Activated gamma-delta T cell treated with Interleukin-2 at 50 U/mL for 16 hours (primary cell): ENCODE data around the gene ACBD6.

Experiments
- DNase-seq: peaks from one replicate; pipeline ENCODE4 v3.0.0-alpha.2; 2020

The ACBD6 gene

DNA sequence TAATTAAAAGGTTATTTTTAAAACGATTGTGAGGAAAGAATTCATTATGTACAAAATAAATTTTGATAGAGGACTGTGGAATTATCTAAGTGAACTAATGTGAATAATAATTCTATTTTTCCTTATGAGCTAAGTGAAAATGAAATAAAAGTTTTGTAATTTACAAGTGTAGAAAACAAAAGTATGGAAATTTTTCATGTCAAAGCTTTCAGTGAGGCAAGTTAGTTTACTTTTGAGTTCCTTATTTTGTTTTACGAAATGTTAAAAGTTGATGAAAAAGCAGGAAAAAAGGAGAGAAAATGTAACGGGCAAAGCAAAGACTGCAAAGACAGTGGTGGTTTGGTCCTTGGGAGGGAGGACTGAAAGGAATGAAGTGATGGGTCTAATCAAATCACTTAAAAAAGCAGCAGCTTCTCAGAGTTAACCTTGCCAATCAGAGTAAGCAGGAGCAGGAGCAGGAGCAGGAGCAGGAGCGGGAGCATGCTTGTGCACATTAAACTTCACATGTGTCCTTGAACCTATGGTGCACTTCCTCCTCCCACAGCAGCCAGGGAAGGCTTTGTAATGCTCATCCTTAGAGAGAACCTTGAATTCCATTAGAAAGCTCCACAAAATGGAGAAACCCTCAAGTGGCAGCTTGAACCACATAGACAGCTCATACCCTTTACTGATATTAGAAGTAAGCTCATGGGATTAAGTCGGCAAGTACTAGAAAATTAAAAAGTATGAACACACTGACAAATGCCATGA is 139.0 kb downstream of the ACBD6 start:
- DNase-seq, result no peak

DNA sequence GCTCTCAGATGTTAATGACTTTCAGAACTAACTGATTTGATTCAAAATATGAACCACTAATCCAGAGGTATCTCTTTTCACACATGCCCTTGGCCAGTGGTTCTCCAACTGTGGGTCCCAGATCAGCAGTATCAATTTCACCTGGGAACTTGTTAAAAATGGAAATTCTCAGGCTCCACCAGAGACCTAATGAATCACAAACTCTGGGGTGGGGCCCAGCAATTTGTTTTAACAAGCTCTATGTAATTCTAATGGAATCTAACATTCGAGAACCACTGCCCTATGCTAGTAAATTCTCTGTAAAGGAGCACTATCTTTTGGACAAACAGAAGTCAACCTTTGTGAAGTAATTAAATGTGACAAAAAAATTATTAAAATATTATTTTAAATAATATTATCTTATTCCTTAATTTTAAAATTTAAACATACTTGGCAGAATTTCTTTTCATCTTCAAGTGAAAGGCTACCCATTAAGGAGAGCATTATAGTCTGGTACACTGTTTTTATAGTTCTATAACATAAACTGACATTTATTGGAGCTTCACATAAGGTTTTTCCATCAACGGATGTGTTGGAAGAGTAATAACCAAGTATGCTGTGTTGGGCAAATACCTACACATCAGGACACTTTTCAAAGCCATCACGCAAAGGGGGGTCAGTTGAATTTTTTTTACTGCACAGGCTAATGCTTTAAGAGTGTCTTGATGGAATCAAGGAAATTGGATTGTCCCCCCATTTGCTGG is 141.9 kb downstream of the ACBD6 start:
- no peak for DNase-seq

DNA sequence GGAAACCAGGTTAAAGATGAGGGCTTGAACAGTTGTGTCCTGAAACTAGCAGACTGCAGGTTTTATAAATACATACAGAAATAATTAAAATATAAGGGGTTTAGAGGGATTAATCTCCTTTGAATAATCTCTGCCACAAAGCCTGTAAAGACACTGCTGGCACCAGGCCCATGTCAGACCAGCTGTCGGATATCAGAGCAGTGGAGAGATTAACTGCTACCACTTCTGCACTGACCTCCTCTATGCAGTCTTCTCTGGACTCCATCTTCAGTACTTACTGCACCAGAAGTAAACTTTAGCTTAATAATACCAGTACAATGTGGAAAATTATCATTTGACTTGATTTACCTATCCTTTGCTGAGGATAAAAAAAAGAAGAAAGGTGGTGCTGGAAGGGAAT is 143.7 kb downstream of the ACBD6 start:
- no peak for DNase-seq

DNA sequence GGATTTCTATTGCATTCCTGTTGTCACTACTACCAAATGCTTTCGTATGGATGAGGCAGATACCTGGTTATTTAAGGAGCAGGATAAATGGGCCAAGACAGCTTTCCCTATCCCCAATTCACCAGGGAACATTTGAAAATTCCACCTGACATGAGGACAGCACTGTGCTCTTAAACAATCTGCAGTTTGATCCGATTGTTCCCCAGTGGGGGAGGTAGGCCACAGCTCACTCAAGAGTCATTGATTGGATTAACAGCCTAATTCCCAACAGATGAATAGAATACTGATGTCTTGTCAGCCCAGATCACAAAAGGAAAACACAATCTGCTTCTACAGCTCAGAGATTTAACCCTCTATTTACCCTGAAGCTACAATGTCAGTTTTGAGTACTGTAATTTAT is 148.4 kb downstream of the ACBD6 start:
- no peak for DNase-seq

DNA sequence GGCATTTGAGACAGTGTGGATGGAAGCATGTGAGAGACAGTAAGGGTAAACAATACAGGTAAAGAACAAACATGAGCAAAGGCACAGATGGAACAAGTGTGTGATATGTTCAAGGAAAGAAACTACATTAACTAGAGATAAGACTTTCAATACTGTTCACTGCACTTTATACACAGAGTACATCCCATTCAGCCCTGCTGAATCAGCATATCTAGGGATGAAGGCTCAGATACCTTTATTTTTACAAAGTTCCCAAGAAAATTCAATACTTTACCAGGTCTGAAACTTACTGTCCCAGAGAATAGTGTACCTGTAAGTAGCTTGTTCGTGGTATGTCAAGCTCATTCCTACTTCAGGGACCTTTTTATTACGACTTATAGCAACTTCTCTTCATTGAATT is 149.8 kb downstream of the ACBD6 start:
- no peak for DNase-seq

DNA sequence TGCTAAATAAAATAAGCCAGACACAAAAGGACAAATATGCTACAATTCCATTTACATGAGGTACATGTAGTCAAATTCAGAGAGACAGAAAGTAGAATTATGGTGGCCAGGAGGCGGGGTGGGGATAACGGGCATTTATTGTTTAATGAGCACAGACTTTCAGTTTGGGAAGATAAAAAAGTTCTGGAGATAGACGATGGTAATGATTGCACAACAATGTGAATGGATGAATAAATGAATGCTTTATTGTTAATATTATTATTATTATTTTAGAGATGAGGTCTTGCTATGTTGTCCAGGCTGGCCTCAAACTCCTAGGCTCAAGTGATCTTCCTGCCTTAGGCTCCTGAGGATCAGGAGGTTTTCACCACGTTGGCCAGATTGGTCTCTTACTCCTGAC is 150.4 kb downstream of the ACBD6 start:
- no peak for DNase-seq

DNA sequence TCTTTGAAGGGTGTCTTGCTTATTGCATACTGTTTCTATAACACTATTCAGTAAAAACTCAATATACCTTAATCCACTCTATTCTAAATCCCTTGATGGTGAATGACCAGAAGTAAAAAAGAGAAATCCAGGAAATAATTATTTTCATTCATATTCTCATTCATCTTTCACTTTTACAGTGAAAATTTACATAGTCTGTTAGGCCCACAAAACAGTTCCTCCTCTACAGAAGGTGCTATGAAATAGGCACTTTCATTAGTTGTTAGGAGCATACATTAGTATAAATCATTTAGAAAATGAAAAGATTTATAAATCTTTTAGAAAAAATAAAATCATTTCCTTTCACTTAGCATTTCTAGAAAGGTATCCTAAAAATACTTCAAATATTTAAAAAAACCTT is 157.2 kb downstream of the ACBD6 start:
- no peak for DNase-seq

DNA sequence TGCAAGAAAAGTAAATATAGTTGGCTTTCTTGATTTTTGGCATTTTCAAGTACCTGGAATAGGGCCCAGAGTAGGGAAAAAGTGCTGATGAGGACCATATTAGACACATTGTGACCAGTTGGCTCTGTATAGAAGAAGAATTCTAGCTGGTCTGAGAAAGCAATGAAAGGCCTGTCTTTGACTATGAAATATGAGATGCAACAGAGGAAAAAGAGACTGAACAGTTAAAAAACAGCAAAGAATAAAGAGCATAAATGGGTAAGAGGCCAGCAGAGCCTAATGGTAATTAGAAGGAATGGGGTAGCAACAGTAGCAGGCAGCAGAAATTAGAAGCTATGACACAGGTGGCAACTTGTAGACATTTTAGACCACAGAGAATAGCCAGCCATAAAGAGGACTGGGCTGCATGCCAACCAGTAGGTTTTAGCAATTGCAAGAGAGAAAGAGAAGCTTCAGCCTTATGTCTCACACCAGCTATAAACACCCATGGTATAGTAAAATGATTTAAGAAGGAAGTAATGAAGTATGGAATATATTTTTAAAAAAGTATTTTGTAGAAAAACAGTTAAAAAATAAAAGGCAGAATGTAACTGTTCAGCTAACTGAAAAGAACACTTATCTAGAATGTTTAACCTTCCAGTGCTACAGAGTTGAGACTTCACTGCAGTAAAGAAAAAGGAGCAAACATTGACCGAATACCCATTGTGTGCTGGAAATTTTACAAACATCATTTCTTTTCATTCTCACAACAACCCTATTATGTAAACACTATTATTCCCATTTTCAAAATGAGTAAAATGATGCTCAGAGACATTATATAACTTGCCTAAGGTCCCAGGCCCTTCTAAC is 158.2 kb downstream of the ACBD6 start:
- no peak for DNase-seq

DNA sequence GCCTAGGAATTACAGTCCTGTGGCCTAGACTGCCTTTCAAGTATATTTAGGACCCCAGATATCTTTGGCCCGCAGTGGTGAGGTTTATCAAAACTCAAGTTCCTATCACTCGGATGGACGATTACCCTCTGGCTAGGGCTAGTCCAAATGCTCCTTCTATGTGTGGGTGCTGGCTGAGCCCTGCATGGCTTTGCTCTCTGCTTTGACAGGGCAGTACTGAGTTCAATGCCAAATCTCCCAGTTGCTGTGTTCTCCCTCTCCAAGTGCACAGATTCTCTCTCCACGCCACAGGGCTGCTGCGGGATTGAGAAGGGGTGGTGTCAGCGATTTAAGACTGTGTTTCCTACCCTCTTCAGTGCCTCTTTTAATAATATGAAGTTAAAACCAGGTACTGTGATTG is 175.3 kb downstream of the ACBD6 start:
- no peak for DNase-seq

DNA sequence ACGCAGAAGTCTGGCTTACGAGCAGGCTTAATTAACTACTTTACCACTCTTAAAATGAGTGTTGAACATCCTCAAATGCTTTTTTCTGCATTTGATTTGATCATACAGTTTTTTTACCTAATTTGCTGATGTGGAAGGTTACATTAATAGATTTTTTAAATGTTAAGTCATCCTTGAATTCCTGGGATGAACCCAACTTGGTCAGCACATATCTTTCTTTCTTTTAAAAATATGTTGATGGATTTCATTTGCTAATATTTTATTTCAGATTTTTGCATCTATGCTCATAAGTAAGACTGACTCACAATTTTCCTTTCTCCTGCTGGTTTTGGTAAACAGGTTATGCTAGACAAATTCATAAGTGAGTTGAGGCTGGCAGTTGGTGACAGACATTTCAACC is 189.5 kb downstream of the ACBD6 start:
- DNase-seq, result no peak

DNA sequence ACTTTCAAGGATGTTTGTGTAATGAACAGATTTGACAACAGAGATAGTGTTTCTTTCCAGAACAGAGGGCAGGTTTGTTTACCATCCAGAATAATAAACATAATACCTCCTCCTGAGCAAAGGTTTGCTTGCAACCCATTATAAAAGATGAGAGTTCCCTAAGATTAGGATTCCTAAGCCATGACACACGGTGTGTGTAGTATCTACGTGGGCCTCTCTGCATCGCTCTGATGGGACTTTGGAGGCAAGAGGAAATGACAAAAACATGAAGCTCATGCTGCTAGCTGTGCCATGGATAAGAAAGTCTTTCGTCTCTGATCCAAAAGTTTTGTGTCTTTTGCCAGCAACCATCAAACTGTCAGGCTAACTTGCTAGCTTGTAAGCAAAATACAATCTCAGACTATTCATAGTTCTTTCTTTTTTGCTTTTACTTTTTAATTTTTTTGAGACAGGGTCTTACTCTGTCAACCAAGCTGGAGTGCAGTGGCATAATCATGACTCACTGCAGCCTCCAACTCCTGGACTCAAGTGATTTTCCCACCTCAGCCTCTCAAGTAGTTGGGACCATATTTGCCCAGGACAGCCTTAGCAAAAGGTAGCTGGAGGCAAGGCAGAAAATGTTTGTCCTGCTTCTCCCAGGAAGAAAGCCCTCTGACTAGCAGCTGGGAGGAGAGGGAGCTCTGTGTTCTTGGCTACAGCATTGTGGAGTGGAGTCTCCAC is 191.2 kb downstream of the ACBD6 start:
- no peak for DNase-seq

DNA sequence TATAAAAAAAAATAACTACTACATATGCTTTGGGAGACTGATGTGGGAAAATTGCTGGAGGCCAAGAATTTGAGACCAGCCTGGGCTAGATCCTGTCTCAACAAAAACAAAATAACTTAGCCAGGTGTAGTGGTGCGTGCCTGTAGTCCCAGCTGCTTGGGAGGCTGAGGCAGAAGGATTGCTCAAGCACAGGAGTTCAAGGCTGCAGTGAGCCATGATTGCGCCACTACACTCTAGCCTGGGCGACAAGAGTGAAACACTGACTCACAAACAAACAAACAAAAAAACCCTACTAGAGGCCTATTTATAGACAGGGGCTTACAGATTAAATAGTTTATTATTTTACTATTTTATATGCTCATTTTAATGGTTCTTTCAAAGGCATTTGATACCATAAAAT is 192.3 kb downstream of the ACBD6 start:
- no peak for DNase-seq

DNA sequence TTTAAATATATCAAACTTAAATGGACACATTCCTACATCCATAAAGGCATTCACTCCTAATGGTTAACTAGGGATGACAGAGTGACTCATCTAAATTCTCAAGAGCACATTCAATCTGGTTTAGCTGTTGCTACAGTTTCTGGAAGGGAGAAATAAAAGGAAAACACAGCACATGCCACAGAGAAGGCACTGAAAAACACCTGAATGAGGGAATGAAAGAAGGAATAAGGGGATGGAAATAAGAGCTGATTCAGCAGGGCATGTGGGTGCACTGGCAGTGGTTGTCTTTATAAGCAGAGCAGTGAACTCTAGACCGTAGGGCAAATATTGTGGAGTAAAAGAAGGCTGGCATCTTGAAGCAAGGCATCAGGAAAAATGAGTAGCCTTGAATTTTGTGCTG is 193.0 kb downstream of the ACBD6 start:
- no peak for DNase-seq

DNA sequence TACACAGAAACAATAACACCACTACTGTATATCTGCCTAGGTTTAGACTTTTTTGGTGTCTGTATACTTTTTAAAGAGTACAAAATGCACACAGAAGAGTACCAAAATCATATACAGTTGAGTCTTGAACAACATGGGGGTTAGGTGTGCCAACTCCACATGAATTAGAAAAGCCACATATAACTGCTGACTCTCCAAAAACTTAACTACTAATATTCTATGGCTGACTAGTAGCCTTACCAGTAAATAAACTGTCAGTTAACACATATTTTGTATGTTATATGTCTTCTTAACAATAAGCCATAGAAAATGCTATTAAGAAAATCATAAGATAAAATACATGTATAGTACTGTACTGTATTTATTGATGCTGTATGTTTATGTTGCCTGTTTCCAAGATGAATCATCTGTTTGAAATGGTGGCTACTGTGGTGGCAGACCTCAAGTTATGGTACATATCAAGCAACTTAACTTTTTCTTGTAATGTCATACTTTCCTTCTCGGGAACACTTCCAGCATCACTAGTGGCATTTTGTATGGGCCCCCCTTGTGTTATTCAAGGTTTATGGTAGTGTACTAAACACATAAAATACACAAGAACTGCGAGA is 201.1 kb downstream of the ACBD6 start:
- no peak for DNase-seq

DNA sequence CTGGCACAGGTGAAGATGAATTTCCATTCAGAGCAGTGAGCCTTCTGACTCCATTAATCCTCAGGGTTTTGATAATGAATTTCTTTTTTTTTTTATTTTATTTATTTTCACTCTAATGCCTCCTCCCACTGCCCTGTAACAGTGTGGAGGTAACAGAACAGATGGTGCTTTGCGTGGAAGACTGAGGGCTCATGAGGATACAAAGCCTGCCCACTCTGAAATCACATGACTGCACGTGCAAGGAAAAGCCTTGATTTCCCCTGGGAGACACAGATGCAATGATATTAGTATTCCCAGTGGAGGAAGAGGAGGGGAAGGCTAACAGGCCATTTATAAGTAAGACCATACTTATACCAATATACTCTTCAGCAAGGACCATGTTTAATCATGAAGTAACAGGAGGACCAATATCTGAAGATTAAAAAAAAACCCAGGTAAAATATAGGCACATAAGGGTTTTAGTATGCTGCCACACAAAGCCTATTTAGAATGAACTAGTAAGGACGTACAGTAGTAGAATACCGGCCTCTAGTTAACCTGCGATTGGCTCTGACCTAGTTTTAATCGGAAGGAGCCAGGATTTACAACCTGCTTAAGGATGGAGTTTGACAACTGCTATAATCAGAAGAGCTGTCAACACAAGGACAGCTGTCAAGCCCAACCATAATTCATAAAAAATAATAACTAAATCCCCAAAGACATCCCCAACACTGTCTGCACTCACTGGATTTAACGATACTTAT is 202.7 kb downstream of the ACBD6 start:
- no peak for DNase-seq

DNA sequence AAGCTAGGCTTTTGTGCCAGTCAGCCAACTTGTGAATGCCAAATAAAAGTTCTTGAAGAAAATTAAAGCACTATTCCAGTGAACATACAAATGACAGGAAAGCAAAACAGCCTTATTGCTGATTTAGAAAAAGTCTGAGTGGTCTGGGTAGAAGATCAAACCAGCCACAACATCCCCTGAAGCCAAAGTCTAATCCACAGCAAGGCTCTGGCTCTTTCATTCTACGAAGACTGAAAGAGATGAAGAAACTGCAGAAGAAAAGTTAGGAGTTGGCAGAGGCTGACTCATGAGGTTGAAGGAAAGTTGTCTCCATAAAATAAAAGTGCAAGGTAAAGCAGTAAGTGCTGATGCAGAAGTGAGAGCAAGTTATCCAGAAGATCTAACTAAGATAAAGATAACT is 206.4 kb downstream of the ACBD6 start:
- no peak for DNase-seq

DNA sequence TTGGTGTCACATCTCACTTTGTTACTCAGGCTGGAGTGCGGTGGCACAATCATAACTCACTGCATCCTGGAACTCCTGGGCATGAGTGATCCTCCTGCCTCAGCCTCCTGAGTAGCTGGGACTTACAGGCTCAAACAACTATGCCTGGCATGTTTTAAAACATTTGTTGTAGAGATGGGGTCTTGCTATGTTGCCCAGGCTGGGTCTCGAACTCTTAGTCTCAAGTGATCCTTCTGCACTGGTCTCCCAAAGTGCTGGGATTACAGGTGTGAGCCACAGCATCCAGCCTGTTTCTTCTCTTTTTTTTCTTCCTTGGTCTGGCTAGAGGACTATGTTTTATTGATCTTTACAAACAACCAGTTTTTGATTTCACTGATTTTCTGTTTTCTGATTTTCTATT is 207.7 kb downstream of the ACBD6 start:
- no peak for DNase-seq

DNA sequence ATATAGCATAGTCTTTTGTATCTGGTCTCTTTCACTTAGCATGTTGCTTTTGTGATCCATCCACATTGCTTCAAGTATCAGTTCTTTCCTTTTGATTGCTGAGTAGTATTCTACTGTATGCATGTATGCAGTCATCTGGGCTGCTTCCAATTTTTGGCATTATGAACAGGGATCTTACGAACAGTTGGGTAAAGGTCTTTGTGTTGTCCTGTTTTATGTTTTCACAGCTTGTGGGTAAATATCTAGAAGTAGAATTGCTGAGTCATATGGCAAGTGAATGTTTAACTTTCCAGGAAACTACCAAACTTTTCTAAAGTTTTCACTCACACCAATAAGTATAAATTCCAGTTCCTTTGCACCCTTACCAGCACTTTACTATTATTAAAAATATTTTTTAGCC is 211.4 kb downstream of the ACBD6 start:
- no peak for DNase-seq

DNA sequence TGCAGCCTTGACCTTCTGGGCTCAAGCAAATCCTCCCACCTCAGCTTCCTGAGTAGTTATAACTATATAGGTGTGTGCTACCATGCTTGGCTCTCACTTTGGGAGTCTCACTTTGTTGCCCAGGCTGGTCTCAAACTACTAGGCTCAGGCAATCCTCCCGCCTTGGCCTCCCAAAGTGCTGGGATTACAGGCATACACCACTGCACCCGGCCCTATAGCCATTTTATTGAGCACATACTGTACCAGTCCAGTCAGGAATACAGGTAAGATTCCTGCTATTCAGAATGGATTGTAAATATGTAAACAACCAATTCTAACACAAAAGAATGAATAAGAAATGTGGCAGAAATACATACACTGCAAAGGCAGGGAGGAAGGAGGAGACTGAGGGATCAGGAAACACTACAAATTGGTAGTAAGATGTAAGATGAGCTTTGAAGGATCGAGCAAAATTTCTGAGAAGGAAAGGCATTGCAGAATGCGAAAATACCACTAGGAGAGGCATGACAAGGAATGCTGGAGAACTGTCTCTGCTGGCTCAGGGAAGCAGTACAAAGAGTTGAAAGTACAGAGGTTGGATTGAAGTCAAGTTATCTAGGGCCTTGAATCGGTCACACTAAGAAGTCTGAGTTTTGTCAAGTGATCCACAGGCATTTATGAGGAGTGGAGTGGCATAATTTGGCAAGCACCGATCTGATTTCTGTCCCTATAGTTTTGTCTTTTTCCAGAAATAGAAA is 211.9 kb downstream of the ACBD6 start:
- no peak for DNase-seq

DNA sequence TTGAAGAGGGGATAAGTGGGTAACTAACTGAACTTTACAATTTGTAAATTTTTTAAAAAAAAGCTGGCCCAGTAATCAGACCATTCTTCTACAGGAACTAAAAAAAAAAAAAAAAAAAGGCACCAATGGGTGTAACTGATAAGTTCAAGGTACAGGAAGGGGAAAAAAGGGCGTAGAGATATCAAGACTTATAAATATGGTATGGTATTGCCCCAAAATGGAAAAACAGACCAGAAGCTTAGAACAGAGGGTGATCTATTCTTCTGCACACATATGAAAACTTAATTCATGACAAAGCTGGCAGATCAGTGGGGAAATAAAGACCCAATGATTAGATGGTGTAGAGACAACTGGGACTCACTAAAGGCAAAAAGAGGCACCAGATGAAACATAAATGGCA is 213.4 kb downstream of the ACBD6 start:
- DNase-seq, result no peak
